Measurements from ENCODE around the gene PPP1CA.

PPP1CA gene

GRCh38 chr11:67366961-67367760 lies 34.5 kb downstream of the PPP1CA start:
- DNase-seq = no peak

DNA sequence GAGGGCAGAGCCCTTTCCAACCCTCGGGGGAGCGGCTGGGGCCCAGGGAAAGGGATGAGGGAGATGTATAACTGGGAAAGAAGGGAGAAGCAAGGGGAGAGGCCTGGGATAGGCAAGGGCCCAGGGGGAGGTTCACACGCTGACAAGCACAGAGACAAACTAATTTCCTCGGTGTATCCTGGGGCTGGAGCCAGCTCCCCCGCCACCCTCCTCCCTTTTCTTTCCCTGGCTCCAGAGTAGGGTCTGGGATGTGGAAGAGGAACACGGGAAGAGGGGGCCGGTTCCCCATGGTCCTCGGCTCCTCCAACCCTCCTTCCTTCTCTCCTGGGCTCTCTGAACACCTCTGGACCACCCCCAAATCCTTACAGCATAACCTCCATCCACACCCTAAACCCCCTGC lies 35.1 kb downstream of the PPP1CA start:
- no peak for DNase-seq

DNA sequence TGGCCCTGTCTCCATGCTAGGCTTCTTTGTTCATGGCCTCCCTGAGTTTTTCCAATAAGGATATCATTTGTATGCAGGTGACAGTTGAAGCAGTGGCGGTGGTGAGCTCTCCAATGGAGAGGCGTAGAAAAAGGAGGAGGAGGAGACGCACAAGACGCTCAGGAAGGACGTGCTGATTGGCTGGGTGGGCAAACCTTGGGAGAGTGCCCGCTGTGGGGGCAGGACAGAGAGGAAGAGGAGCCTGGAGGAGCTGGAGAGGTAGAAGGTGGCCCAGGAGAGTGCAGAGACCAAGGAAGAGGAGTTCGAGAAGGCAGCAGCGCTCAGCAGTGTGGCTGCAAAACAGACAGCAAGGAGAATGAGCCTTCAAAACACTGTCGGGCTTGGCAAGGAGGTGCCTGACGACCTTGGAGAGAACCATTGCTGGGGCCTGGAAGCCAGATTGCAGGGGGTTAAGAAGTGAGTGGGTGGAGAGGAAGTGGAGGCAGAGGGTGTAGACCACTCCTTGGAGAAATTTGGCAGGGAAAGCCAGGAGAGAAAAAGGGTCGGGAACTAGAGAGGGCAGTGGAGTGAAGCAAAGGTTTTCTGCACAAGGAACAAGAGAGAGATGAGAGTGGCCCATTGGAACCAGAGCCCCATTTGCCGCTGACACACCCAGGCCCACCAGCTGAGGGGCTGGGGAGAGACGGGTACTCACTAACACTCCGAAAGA lies 35.8 kb downstream of the PPP1CA start:
- DNase-seq = no peak

- DNase-seq = no peak
Observed at GRCh38 chr11:67364783-67365722, 36.6 kb downstream of the PPP1CA start.

DNA sequence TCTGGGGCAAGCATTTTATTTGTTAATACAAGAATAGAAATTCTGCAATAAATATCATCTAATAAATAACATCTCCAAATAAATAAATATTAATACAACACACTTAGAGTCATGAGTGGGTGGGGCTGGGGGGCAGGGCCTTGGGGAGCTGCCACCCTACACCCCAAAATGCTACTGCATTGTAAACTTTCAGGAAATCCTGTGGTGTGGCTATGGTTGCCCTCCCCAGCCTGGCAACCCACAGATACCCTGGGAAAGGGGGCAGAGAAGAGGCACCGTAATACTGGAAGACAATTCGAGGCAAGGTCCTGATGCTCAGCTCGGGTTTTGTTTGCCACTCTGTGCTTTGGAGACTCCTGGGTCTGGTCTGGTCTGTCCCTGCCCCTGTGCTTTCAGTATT lies 37.5 kb downstream of the PPP1CA start:
- DNase-seq = no peak

DNA sequence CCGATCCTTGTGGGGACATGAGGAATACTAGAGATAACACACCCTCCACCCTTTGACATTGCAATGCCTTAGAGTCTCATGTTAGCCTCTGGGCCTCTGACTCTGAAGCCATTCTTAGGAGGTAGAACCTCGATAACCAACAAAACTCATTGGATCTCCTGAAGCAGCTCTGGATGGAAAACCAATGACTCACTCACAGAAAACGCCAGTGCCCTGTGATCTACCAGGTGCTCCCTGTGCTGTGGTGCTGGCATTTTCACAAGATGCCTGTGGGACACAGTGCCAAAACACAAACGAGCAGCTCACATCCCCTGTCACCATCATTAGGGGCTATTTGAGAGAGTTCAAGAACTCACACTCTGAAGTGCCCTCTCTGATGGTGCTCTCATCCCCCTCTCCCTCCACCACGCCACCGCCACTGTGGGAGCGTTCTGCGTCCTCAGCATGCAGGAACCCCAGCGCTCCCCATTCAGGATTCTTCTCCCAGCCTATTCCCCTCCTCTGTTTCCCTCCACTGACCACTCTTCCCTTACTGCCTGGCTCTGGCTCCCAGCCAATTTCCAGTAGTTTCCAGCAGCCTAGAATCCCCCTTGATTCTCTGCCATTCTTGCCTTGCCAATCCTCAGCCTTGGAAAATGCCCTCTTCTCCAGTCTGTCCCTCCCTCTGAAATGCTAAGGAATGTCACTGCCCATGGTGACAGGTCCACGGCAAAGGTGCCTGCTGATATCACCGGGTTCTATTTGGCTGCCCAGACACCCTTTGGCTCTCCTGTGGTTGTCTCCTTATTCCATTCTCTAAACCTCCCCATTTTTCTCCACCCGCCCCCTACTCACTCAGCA lies 43.6 kb downstream of the PPP1CA start:
- peak; percentile 56 for DNase-seq

DNA sequence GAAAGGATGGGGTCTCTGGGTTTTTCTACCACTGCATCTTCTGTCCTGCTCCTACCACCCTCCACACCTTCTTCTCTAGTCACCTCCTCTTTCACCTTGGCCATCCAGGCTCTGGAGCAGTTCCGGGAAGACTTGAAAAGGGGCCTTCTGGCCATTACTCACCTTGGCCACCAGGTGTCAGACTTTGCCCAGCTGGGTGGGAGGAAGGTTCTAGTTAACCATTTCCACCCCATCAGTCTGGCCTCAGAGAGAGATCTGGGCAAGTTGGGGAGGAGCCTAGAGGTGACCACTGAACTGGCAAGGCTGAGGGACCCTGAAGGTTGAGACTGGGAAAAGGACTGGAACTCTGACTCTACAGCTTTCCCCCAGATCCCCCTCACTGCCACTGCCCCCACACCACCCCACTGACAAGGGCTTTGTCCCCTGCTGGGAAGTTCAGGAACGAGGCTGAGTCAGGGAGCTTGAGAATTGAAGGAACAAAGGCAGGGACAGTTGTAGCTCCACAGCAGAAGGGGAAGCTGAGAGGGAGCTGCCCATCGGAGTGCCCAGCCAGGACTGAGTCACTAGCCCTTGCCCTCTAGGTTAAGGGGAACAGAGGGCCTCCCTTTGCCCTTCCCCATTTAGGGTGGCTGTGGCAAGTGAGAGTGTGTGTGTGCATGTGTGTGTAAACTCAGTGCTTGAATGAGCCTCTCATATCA lies 44.6 kb downstream of the PPP1CA start:
- peak; percentile 74 for DNase-seq

- DNase-seq = no peak
Observed at GRCh38 chr11:67356387-67356863, 45.2 kb downstream of the PPP1CA start.

DNA sequence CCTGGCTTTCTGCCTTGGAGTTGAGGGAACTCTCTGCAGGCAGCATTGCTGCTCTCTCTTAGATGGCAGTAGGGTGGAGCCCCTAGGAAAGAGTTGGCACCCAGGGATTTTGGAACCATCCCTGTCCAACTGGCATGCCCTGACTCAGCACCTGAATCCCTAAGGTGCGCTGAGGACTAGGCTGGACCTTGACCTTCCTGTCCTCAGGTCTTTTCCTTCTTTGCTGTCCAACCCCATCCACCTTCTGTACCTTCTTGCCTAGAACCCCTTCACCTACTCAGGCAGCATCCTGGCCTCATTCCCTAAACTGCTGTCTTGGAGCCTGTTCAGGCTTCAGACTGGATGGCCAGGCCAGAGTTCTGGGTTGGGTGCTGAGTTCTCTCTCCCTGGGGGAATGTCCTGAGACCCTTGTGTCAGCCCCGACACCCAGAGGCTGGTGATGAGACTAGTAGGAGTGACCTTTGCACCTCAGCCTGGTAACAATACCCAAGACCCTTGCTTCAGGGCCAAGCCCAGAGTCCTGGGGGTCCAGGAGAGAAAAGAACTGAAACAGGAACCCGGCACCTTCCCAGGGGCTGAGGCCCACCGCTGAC lies 45.8 kb downstream of the PPP1CA start:
- DNase-seq = no peak

DNA sequence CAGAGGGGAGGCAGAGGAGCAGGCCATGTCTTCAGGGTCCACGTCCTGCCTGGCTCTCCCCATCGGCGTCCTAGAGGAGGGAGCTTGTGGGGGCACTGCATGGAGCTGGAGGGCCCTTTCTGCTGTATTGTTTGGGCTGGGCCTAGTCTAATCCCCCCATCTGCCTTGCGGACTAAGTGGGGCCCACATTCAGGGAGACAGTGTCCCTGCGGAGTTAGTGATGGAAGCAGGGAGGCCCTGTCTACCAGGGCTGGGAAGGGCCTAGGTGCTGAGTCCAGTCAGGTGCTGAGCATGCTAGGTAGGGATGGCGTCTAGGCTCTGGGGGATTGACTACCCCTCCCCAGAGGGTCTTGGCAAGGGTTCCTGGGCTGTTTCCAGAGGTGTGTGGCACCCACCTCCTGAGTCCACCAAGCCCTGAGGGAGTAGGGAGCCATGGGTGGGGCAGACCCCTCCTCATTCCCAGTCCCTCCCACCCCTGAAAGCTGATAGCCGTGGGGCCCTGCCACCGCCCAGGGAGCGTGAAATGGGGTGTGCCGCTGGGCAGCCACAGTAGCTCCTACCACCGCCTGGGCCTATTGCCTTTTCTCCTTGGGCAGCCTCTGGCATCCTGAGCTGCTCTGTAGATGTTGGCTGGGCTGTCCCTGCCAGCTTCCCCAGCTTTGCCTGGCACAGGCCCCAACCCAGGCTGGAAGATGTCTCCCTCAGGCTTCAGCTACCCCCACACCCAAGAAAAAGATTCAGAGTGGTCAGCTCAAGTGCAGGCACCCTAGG lies 46.5 kb downstream of the PPP1CA start:
- no peak for DNase-seq

DNA sequence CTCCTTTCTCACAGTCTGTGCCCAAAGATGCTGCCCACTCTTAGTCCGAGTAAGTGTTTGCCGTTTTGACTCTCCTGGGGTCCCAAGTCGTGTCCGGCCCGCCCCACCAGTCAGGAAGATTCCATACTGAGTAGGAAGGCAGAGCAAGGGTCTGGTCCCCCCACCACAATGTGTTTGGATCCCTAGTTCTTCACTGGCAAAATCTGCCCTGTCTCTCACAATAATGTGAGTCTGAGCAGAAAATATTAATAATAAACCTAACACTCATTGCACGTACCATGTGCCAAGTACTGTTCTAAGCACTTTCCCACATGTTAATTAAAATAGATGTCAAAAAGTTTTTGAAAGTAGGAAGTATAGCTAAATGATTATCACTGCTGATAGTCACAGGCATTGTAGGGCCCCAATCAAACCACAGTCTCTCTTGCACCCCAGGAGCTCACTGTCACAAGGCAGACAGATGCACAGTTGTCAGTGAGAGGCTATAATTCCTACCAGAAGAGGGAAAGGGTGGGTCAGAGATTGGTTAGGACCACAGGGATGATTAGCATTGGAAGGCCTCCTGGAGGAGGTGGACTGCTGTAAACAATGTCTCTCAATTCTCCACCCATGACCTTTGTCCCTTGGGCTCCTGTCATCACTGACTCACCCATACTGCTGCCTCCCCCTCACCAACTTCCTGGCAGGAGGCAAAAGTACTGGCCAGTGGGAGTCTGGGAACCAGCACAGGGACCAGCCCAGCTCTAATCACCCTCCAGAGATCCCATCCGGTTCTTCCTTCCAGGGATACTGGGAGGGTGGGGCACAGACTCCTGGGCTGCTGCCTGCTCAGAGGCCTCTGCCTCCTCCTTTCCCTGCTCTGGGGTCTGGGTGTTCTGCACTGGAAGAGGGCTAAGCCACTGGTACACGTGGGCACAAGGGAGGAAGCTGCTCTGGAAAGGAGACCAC lies 47.3 kb downstream of the PPP1CA start:
- peak; percentile 98 for DNase-seq

GRCh38 chr11:67353317-67354074 lies 48.2 kb downstream of the PPP1CA start, which contains the start of gene POLD4:
Gene POLD4 (minus strand): TSS chr11:67353546. CDS start chr11:67353399, 147 bp downstream.
- peak; percentile 94 for DNase-seq

- DNase-seq = no peak
Observed at GRCh38 chr11:67352546-67353316, 48.9 kb downstream of the PPP1CA start.

DNA sequence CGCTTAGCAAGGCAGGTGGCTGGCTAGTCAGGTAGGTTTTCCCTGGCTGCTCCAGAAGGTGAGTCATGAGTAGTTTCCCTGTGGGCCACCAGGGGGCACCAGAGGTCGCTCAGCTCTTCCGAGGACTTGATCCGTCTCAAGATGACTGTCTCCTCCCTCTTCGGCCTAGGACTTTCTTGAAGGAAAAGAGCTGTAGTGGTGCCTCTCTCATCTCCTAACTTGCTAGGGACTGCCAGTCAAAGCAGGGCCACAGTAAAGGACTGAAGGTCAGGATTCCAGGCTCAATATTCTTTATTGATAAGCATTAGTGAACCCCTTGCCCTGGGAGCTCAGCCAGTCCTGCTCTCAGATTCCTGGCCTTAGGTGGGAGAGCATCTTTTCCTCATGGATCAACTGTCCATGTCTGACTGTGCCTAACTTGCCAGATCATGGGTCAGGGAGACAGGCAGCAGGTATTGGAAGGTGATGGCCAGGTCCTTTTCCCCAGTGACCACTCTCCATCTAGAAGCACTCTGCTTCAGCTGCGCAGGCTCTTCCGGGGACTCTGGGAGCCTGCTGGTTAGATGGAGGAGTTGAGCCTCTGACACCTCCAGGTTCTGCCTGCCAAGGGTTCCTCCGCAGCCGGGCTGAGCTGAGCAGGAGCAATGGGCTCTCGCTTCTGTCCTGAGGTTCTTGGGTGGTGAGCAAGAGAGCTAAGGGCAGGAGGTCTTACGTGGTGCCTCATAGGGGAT lies 50.2 kb downstream of the PPP1CA start:
- DNase-seq = peak; percentile 71

DNA sequence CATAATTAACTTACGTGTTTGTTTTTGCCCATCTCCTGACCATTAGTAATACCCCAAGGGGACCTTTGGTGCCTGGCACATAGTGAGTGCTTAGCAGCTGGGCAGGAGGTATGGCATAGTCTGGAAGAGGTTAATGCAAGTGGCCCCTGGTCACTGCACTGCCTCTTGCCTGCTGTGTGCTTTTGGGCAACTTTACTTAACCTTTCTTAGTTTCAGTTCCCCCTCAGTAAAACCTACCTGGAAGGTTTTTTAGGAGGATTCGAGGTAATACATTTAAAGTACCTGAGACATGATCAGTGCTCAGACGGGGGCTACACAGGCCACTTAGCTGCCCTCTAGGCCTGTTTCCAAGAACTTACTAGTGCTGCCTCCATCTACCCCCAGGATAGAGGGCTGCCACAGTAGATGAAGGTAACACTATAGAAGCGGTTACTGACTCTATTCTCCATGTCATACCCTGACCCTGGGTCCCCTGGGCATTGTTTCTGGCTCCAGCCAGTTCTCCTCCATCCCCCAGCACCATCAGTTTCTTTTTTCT lies 51.7 kb downstream of the PPP1CA start:
- no peak for DNase-seq

- no peak for DNase-seq
Observed at GRCh38 chr11:67349457-67349856, 52.2 kb downstream of the PPP1CA start.

Measured in HCEC 1CT (cell line).